Parathyroid adenoma (tissue), 2 donors: Measurements from ENCODE around the gene INTS2.

Experiments used
- H2AFZ ChIP-seq: fragments of 300-600 bp; sonication (generic); one replicate; pipeline ENCODE4 v1.7.0; 2017; ENCODE audit warnings: antibody characterized with exemption, mild to moderate bottlenecking
- H3K27ac ChIP-seq: fragments of 300-600 bp; sonication (generic); one replicate; pipeline ENCODE4 v1.7.0; 2017
- H3K27me3 ChIP-seq: fragments of 300-600 bp; sonication (generic); one replicate; pipeline ENCODE4 v1.7.0; 2017; ENCODE audit warnings: low read length; ENCODE audit not compliant: control insufficient read depth, insufficient read depth
- H3K36me3 ChIP-seq: fragments of 300-600 bp; sonication (generic); one replicate; pipeline ENCODE4 v1.7.0; 2017; ENCODE audit warnings: low read length; ENCODE audit not compliant: control insufficient read depth, insufficient read depth
- H3K4me1 ChIP-seq: fragments of 300-600 bp; sonication (generic); one replicate; pipeline ENCODE4 v1.7.0; 2017; ENCODE audit warnings: control low read depth
- H3K4me2 ChIP-seq: fragments of 300-600 bp; sonication (generic); one replicate; pipeline ENCODE4 v1.7.0; 2017; ENCODE audit warnings: low read length
- H3K4me3 ChIP-seq: fragments of 300-600 bp; sonication (generic); one replicate; pipeline ENCODE4 v1.7.0; 2017; ENCODE audit warnings: low read depth, low read length
- H3K79me2 ChIP-seq: fragments of 300-600 bp; sonication (generic); one replicate; pipeline ENCODE4 v1.7.0; 2017; ENCODE audit warnings: control low read depth
- H3K9ac ChIP-seq: fragments of 300-600 bp; sonication (generic); one replicate; pipeline ENCODE4 v1.7.0; 2017; ENCODE audit warnings: mild to moderate bottlenecking
- H3K9me3 ChIP-seq: fragments of 300-600 bp; sonication (generic); one replicate; pipeline ENCODE4 v1.7.0; 2017; ENCODE audit warnings: low read length; ENCODE audit not compliant: control insufficient read depth
- TF ChIP-seq, protein P1 (sequence below): fragments of 300-600 bp; sonication (generic); IDR thresholded peaks from one replicate; pipeline ENCODE4 v1.7.0; 2017; ENCODE audit warnings: antibody characterized with exemption, mild to moderate bottlenecking
- donor health status: primary hyperparathyroidism.

Gene INTS2

DNA sequence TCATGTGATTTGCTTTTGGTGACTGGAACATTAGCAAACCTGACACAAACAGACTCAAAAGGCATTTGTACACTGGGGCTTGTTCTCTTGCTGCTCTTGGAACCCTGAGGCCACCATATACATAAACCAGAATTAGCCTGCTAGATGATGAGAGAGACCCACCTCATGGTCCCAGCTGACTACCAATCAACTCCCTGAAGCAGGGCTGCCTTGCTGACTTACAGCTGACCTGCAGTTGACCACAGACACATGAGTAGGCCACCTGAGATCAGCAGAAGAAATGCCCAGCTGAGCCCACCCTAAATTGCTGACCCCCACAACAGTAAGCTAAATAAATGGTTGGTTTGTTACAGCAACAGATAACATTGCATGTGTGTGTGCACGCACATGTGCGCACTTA, 93.2 kb downstream of the INTS2 start:
- Histone ChIP-seq H3K4me1 (no peaks in the 10 kb centered on the region), H3K79me2 (no peaks in the 10 kb centered on the region), H3K4me2 (no peak overlapping the region), H3K9ac (no peak overlapping the region), H3K27ac (no peak overlapping the region), H3K27me3 (no peaks in the 10 kb centered on the region), H3K4me3 (no peak overlapping the region), H2AFZ (no peak overlapping the region), H3K9me3 (no peaks in the 10 kb centered on the region), H3K36me3 (no peaks in the 10 kb centered on the region)
- TF ChIP-seq, protein P1, sequence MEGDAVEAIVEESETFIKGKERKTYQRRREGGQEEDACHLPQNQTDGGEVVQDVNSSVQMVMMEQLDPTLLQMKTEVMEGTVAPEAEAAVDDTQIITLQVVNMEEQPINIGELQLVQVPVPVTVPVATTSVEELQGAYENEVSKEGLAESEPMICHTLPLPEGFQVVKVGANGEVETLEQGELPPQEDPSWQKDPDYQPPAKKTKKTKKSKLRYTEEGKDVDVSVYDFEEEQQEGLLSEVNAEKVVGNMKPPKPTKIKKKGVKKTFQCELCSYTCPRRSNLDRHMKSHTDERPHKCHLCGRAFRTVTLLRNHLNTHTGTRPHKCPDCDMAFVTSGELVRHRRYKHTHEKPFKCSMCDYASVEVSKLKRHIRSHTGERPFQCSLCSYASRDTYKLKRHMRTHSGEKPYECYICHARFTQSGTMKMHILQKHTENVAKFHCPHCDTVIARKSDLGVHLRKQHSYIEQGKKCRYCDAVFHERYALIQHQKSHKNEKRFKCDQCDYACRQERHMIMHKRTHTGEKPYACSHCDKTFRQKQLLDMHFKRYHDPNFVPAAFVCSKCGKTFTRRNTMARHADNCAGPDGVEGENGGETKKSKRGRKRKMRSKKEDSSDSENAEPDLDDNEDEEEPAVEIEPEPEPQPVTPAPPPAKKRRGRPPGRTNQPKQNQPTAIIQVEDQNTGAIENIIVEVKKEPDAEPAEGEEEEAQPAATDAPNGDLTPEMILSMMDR, result no peak

DNA sequence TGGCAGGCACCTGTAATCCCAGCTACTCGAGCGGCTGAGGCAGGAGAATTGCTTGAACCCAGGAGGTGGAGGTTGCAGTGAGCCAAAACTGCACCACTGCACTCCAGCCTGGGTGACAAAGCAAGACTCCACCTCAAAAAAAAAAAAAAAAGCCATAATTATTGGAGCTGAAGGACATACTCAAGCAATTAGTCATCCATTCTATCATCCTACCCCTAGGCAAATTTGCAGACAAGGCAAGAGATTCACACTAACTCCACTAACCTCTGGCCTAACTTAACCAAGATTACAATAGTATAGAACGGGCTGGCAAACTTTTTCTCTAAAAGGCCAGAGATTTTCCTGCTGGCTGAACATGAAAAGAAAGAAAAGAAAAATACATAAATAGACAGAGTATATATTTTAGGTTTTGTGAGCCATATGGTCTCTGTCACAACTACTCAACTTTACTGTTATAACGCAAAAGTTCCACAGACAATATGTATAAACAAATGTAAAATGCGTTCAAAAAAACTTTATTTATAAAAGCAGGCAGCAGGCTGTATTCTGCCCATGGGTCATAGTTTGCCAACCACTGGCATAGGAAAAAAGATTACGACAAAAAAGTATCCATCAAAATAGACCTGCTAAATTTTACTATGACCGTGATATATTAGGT, 94.1 kb downstream of the INTS2 start:
- Histone ChIP-seq H3K36me3 (no peaks in the 10 kb centered on the region), H3K27me3 (no peaks in the 10 kb centered on the region), H3K9me3 (no peaks in the 10 kb centered on the region), H3K27ac (no peak overlapping the region), H3K4me2 (no peak overlapping the region), H3K4me3 (no peak overlapping the region), H3K4me1 (no peaks in the 10 kb centered on the region), H3K79me2 (no peaks in the 10 kb centered on the region), H3K9ac (no peak overlapping the region), H2AFZ (no peak overlapping the region)
- TF ChIP-seq, protein P1, result no peak

DNA sequence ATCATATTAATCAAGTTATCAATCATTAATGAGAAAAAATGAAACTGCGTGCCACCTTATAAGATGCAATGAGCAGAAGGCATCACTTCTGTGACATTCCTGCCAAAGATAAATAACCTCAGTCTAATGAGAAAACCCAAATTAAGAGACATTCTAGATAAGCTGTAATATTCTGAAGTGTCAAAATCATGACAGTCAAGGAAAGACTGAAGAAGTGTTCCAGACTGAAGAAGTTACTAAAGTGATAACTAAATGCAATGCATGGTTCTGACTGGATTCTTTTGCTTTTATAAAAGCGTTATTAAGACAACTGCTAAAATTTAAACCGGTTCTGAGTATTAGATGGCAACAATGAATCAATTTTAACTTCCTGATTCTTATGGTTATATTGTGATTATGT, 95.3 kb downstream of the INTS2 start:
- H2AFZ ChIP-seq, result no peak overlapping the region
- H3K4me2 ChIP-seq, result no peak overlapping the region
- H3K79me2 ChIP-seq, result no peaks in the 10 kb centered on the region
- H3K4me1 ChIP-seq, result no peaks in the 10 kb centered on the region
- H3K27me3 ChIP-seq, result no peaks in the 10 kb centered on the region
- no peak overlapping the region for H3K4me3 ChIP-seq
- TF ChIP-seq, protein P1, result no peak
- H3K36me3 ChIP-seq, result no peaks in the 10 kb centered on the region
- H3K9ac ChIP-seq, result no peak overlapping the region
- H3K27ac ChIP-seq, result no peak overlapping the region
- no peaks in the 10 kb centered on the region for H3K9me3 ChIP-seq

DNA sequence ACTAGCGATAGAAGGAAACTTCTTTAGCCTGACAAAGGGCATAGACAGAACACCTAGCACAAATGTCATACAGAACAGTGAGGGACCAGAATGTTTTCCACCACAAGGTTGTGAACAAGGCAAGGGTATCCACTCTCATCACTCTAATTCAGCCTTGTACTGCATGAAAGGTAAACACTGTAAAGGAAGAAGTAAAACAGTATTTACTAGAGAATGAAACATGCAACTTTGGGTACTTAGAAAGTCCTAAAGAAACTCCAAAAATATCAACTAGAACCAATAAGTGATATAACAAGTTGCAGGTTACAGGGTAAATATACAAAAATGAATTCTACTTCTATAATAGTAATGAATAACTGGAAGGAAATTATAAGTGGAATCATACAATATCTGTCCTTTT, 96.7 kb downstream of the INTS2 start:
- no peak overlapping the region for H2AFZ ChIP-seq
- no peaks in the 10 kb centered on the region for H3K4me1 ChIP-seq
- H3K9me3 ChIP-seq, result no peaks in the 10 kb centered on the region
- no peaks in the 10 kb centered on the region for H3K27me3 ChIP-seq
- TF ChIP-seq, protein P1, result no peak
- no peaks in the 10 kb centered on the region for H3K36me3 ChIP-seq
- H3K4me2 ChIP-seq, result no peak overlapping the region
- no peaks in the 10 kb centered on the region for H3K79me2 ChIP-seq
- no peak overlapping the region for H3K4me3 ChIP-seq
- H3K27ac ChIP-seq, result no peak overlapping the region
- no peak overlapping the region for H3K9ac ChIP-seq

DNA sequence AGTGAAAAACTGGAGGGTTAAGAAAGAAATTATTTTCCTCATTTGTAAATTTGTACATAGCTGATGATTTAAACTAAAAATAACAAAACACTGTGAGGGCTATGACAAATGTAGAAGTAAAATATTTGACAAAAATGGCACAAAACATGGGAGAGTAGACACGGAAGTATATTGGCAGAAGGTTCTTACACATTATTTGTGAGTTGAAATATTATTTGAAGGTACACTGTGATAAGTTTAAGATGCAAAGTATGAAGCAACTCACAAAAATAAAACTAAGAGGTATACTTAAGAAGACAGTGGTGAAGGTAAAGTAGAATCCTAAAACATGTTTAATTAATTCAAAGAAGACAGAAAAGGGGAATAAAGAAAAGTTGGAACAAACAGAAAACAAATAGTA, 99.1 kb downstream of the INTS2 start:
- H3K36me3 ChIP-seq, result no peaks in the 10 kb centered on the region
- no peak overlapping the region for H2AFZ ChIP-seq
- no peak overlapping the region for H3K9ac ChIP-seq
- H3K27ac ChIP-seq, result no peak overlapping the region
- no peaks in the 10 kb centered on the region for H3K27me3 ChIP-seq
- H3K79me2 ChIP-seq, result no peaks in the 10 kb centered on the region
- H3K4me1 ChIP-seq, result no peaks in the 10 kb centered on the region
- TF ChIP-seq, protein P1, result no peak
- H3K9me3 ChIP-seq, result no peaks in the 10 kb centered on the region
- no peak overlapping the region for H3K4me3 ChIP-seq
- H3K4me2 ChIP-seq, result no peak overlapping the region
